GM15510 (cell line): ENCODE data around the gene HS3ST4.

Experiments
- POLR2A ChIP-seq: IDR thresholded peaks from 3 replicates; pipeline ENCODE4 v1.6.1; 2011; ENCODE audit warnings: borderline replicate concordance; ENCODE audit not compliant: insufficient read length; ENCODE audit errors: extremely low read depth

The HS3ST4 gene

DNA sequence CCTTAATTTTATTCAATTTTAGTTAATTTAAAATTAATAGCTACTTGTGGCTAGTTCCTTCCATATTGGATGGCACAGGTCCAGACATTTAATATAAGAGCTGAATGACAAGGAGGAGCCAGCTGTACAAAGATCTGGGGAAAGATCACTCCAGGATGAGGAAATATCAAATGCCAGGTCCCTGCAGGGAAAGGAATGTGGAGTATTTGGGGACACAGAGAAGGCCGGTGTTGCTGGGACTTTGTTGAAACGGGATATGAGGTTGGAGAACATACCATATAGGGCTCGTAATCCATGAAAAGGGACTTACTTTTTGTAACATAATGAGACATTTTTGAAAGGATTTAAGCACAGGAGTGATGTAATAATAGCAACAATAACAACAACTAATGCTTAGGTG is 426.8 kb downstream of the HS3ST4 start:
- TF ChIP-seq POLR2A: no peak

DNA sequence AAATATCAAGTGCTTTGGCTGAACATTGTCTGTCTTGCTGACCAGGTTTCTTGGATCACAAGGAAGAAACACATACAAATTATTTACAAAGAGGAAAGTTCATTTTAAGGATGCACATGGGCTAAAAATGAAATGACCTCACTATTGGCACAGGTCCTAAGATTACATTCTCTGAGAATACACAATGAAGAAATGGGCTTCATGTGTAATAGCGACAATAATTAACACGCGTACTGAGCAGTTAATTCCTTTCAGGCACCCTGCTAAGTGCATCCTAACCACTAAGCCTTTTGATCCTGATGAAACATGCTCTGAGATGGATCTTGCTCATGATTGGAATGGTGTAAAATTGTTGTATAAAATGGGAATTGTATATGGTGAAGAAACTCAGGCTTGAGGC is 429.0 kb downstream of the HS3ST4 start:
- no peak for TF ChIP-seq POLR2A

DNA sequence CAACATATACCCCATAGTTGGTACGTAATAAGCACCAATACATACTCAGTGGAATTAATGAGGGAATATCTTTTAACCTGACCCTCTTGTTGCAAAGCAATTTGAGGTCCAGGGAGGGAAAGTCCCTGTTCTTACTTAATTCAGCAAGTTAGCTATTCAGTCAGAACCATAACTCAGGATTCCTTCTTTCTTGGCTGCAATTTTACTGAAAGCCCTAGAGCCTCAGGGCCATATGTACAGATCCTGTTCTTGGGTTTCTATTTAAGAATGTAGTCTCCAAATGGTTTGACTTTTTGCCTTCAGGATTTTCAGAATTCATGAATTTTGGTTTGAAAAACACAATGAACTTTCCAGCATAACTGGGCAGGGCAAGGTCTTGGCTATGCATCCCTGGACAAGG is 436.5 kb downstream of the HS3ST4 start:
- no peak for TF ChIP-seq POLR2A

DNA sequence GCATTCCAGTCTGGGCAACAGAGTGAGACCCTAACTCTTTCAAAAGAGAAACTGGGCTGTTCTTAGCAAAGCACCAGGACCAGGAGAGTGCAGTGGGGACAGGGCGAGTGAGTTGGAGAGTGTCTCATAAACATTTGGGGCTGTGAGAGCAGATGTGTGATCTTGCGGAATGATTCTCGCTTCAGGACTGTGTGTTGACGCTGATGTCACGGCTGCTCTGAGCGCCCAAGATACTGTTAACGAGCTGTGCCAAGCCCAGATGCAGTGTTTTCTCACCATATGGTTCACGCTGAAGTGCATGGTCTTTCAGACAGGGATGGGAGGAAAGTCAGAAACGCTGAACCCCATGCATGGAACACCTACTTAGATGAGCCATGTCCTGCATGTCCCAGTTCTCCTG is 438.2 kb downstream of the HS3ST4 start:
- TF ChIP-seq POLR2A: no peak

DNA sequence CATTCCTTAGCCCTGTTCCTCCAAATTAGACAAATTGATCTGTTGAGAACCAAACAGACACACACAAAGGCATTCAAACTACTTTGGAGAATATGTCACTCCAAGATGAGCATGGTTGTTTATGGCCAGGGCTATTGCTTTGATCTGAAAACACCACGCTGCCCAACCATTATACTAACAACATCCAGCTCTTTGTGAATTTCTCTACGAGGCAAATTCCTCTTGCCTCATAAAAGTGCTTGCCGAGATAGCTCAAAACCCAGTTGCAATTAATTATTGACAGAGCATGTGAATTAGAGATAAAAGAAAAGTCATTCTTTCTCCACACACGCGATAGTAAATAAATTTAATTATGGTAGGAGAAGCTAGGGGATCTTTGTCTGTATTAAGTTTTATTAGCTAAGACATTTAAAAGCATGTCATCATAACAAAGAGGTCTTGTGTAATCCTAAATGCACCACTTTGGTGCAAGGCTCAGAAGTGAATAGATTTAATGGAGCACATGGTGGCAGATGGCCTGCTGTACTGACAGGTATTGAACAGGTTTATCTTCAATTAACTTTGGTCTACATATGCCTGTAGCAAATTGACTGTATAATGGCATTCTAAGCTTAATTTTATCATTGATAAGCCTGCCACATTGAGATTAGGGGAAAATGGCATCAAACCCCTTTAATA is 441.8 kb downstream of the HS3ST4 start:
- TF ChIP-seq POLR2A: no peak

DNA sequence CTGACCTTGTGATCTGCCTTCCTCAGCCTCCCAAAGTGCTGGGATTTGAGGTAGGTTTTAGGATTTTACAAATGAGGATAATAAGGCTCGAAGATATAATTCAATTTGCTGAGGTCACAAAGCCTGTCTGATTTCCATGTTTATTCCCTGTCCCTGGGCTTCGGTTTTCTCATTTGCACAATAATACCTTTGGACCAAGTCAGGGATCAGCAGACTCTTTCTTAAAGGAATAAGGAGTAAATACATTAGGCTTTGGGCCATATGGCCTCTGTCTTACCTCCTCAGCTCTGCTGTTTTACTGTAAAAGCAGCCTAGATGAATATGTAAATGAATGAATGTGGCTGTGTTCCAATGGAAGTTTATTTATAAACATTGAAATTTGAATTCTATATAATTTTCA is 442.8 kb downstream of the HS3ST4 start:
- TF ChIP-seq POLR2A: no peak

DNA sequence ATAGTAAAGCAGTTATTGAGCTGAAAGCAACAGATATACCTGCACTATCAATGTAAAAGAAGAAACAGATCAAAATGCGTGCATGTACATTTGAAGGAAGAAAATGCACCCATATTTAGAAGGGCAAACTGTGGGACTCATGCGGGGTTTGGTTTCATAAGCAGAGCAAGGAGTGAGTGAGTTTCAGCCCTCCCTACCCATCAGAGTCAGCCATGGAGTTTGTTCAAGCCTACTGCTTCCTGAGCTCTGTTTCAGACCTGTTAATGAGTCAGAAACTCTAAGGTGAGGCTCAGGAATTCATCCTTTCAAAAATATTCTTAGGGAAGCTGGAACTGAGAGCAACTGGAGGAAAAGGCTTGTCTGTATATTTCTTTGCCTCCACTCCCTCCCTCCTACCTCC is 446.2 kb downstream of the HS3ST4 start:
- TF ChIP-seq POLR2A: no peak

DNA sequence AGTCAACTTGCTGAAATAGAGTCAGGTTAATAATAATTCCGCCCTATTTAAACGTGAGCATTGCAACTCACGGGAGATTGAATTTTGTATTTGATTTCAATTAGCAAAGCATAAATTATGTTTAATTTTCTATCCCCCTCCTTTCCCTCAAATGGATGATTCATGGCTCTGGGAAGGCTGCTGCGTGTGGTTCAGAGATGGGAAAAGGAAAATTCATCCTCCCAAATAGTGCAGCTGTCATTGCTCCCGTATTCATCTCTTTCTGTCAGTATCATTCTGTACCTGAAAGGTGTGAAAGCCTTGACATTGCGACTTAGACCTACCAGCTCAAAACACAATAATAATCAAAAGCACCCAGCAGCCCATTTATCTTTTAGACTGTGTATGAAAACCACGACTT is 447.3 kb downstream of the HS3ST4 start:
- no peak for TF ChIP-seq POLR2A

DNA sequence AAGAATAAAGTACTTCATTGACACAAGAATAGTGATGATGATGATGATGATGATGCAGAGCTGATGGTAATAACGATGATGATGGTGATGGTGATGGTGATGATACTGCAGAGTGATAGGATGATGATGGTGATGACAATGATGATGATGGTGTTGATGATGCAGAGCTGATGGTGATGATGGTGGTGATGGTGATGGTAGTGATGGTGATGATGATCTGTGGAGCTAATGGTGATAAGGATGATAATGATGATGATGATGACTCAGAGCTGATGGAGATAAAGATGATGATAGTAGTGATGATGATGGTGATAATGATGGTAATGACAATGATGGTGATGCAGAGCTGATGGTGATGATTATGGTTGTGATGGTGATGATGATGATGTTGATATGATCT is 448.1 kb downstream of the HS3ST4 start:
- no peak for TF ChIP-seq POLR2A

DNA sequence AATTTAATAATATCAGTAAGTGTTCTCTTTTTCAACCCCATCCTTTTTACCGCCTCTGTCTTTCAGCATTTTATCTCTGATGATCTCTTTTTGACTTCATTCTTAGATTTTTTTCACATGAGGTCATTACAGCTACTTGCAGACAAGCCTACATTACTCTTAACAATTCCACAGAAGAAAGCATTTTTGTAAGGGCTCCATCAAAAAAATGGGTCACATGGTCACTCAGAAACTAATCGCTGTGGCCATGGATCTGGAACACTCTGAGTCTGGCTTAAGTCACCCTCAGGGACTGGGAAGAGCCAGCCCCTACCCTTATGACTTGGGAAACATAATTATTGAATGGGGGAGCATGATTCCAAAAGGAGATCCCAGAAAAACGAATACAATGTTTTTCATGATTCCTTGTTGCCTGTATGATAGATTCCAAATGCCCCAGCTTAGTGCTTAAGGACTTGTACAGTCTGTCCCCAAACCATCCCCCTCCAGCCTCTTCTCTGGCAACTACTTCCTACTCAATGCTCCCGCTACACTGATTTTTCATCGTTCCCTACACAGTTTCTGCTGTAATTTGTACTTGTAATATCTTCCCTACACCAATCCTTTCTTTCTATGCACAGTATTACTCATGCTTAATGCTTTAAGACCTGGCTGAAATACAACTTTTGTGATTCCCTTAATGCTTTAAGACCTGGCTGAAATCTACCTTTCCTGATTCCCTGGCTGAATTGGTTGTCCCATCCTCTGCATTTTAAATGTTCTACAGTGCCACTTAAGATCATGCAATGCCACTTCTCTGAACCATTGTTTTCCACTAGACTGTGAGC is 457.8 kb downstream of the HS3ST4 start:
- TF ChIP-seq POLR2A: no peak

DNA sequence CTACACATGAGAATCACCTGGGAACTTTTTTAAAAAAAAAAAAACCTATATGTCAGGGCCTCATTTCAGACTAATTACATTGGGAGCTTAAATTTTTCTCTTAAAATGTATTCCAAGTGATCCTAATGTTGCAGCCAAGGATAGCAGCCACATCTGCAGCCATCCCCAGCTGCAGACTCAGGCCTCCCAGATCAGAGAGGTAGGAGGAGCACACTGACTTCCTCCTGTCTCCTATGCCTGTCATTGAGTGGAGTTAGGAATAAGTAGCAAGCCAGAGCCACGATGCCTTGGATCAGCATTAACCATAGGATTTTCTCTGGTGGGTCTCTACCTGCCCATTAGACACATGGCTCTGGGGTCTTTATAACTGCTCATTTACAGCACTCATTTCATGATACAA is 463.5 kb downstream of the HS3ST4 start:
- TF ChIP-seq POLR2A: no peak

DNA sequence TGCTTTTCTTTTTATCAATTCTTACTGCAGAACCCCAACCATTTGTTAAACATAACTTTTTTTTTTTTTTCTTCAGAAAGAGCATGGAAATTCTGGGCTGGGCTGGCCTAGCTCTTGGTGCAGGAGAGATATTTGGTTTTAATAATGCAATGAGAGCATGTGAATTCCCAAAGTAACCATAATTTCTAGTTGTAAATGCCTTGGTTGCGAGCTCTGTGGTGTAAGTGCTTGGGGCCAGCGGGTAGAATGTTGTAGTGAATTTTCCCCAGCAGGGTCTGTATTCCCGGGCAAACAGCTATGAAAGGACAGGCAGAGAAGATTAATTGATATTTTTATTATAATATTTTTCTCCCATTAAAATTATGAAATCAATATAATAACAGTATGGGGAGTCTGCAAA is 465.6 kb downstream of the HS3ST4 start:
- no peak for TF ChIP-seq POLR2A

DNA sequence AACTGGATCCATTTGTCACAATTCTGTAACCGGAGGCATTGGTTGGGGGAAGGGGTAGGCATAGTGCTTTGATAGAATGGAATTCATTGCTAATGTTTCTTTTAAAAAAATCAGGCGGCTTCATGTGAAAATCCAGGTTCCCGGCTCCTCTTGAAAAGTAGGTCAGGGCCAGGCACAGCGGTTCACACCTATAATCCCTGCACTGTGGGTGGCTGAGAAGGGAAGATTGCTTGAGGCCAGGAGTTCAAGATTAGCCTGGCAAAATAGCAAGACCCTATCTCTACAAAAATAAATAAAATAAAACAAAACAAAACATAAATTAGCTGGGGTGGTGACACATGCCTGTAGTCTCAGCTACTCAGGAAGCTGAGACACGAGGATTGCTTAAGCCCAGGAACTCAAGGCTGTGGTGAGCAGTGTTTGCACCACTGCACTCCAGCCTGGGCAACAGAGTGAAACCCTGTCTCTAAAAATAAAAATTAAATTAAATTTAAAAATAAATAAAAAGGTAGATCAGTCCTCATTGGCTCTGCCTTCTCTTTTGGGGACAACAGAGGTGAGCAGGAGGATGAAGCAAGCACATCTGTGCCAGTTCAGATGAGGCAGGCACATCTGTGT is 466.5 kb downstream of the HS3ST4 start:
- no peak for TF ChIP-seq POLR2A

DNA sequence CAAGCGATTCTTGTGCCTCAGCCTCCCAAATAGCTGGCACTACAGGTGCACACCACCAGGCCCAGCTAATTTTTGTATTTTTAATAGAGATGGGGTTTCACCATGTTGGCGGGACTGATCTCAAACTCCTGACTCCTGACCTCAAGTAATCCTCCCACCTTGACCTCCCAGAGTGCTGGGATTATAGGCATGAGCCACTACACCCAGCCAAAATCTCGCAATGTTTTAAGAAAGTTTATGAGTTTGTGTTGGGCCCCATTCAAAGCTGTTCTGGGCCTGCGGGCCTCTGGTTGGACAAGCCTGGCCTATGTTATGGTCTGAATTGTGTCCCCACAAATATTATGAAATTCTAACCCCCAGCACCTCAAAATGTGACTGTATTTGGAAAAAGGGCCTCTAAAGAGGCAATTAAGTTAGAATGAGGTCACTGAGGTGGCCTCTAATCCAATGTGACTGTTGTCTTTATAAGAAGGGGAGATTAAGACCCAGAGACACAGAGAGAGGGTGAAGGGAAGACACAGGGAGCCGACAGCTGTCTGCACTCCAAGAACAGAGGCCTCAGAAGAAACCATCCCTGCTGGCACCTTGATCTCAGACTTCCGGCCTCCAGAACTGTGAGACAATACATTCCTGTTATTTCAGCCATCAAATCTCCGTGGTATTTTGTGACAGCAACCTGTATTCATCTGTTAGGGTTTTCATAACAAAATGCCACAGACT is 469.9 kb downstream of the HS3ST4 start:
- TF ChIP-seq POLR2A: no peak

DNA sequence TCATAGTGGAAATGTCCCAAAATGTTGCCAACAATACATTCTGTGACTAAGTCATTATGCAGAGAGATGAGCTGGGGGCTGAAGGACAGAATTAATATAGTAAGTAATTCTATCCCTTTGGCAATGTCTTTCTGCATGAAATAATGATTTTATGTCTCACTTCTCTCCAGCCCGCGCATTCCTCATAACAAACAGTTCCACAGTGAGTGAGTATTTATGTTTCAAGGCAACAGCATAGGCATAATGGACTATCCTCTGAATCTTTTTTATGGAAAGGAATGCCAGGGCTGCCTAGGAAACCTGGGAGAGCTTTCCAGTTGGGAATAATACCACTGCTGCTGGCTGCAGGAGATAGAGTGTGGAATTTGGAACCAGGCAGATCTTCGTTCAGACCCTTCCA is 477.7 kb downstream of the HS3ST4 start:
- TF ChIP-seq POLR2A: no peak
